GM10266 (cell line): ENCODE measurements around the gene PVALB.

Source experiments
- DNase-seq: peaks from one replicate; pipeline ENCODE4 v3.0.0; 2012; ENCODE audit errors: extremely low spot score
- CTCF ChIP-seq: IDR thresholded peaks from 2 replicates; pipeline ENCODE4 v1.5.1; 2012; ENCODE audit warnings: mild to moderate bottlenecking, low read depth; ENCODE audit not compliant: control insufficient read depth, insufficient read depth; ENCODE audit errors: missing control alignments

PVALB gene

GRCh38 chr22:36819112-36819511 is 2.3 kb upstream of the PVALB start:
- TF ChIP-seq CTCF: no peak
- DNase-seq: no peak

- TF ChIP-seq CTCF: no peak
- no peak for DNase-seq
Measured at GRCh38 chr22:36818010-36818642, 1.3 kb upstream of the PVALB start.

GRCh38 chr22:36817525-36817848 is 652 bp upstream of the PVALB start:
- TF ChIP-seq CTCF: no peak
- DNase-seq: no peak

GRCh38 chr22:36816339-36816635 is 548 bp downstream of the PVALB start:
- DNase-seq: no peak
- no peak for TF ChIP-seq CTCF

- TF ChIP-seq CTCF: no peak
- DNase-seq: no peak
Measured at GRCh38 chr22:36815558-36816338, 1.1 kb downstream of the PVALB start.

- TF ChIP-seq CTCF: no peak
- no peak for DNase-seq
Measured at GRCh38 chr22:36814801-36815200, 2.0 kb downstream of the PVALB start.

- no peak for TF ChIP-seq CTCF
- DNase-seq: no peak
Measured at GRCh38 chr22:36811094-36811800, 5.6 kb downstream of the PVALB start.
